ENCODE results near the gene RLF.

DNA sequence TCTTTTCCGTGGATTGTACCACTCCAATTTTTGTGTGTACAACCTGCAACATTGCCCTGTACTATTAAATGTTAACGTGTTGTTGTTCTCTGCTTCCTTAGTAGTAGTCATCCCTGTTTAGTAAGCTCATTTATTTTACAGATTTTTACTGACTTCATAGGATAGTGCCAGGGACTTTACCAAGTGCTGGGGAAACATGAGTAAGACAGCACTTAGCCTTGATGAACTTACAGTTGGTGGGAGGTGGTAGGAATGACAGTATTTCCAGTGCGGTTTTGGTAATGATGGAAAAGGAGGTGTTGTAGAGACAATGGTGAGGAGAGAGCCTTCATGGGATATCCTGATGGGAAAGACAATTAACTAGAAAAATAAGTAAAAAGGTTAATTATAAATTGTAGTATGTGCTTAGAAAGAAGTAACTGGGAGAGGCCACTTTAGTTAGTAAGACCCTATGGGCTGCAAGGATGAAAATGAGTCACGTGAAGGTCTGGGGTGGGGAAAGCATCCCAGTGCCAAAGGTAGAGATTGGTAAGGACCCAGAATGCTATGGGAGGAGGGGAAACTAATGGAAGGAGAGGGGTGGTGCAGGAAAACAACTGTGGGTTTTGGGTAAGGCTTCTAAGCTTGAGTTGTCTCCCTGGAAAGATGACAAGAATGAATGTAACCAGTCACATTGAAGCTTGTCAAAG, 1.7 kb downstream of the RLF start:
- TF ChIP-seq, protein P1, sequence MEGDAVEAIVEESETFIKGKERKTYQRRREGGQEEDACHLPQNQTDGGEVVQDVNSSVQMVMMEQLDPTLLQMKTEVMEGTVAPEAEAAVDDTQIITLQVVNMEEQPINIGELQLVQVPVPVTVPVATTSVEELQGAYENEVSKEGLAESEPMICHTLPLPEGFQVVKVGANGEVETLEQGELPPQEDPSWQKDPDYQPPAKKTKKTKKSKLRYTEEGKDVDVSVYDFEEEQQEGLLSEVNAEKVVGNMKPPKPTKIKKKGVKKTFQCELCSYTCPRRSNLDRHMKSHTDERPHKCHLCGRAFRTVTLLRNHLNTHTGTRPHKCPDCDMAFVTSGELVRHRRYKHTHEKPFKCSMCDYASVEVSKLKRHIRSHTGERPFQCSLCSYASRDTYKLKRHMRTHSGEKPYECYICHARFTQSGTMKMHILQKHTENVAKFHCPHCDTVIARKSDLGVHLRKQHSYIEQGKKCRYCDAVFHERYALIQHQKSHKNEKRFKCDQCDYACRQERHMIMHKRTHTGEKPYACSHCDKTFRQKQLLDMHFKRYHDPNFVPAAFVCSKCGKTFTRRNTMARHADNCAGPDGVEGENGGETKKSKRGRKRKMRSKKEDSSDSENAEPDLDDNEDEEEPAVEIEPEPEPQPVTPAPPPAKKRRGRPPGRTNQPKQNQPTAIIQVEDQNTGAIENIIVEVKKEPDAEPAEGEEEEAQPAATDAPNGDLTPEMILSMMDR (IDR thresholded peaks at IDR 0.05; ENCODE audit: low read depth, low read length, missing input control): no peak
- no peak for TF ChIP-seq REST (IDR thresholded peaks at IDR 0.05)
- no peak for TF ChIP-seq YY1 (IDR thresholded peaks at IDR 0.05)
- no peak for TF ChIP-seq FOXA2 (IDR thresholded peaks at IDR 0.05)
- TF ChIP-seq, protein P2, sequence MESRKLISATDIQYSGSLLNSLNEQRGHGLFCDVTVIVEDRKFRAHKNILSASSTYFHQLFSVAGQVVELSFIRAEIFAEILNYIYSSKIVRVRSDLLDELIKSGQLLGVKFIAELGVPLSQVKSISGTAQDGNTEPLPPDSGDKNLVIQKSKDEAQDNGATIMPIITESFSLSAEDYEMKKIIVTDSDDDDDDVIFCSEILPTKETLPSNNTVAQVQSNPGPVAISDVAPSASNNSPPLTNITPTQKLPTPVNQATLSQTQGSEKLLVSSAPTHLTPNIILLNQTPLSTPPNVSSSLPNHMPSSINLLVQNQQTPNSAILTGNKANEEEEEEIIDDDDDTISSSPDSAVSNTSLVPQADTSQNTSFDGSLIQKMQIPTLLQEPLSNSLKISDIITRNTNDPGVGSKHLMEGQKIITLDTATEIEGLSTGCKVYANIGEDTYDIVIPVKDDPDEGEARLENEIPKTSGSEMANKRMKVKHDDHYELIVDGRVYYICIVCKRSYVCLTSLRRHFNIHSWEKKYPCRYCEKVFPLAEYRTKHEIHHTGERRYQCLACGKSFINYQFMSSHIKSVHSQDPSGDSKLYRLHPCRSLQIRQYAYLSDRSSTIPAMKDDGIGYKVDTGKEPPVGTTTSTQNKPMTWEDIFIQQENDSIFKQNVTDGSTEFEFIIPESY (IDR thresholded peaks at IDR 0.05): no peak
- TF ChIP-seq JUND (IDR thresholded peaks at IDR 0.05): no peak
- TF ChIP-seq TAF1 (conservative IDR thresholded peaks at IDR 0.05): no peak
- no peak for TF ChIP-seq GABPA (IDR thresholded peaks at IDR 0.05 in 1 of 2, conservative IDR thresholded peaks at IDR 0.05 in 1 of 2)
- TF ChIP-seq MAX (IDR thresholded peaks at IDR 0.05): no peak
- no peak for TF ChIP-seq EGR1 (IDR thresholded peaks at IDR 0.05; ENCODE audit: low read depth in 2 of 2)

All from liver (tissue), 3 donors.